BJ (cell line): ENCODE data around the gene RILPL2. TPM values are rescaled to one million over a fixed set of nuclear protein-coding genes. Genes with fewer than 3 reads are reported as not detected.
"Not testable (repeated sequence)": the region's sequence is repeated elsewhere in the genome, so short reads cannot be mapped to it uniquely, and the experiment has no call there.

Experiments used
- CTCF ChIA-PET: fragments of 350-600 bp; formaldehyde crosslinking; extraction: SDS; loops from one replicate; lab custom pipeline; 2021; ENCODE audit warnings: antibody characterized with exemption, inconsistent platforms; lab: Yijun Ruan, JAX
- POLR2A ChIA-PET: fragments of 300-600 bp; sonication (Branson Sonifier 250); formaldehyde crosslinking; extraction: SDS; loops from one replicate; lab custom pipeline; 2021; ENCODE audit warnings: antibody characterized with exemption; lab: Charles Lee
- DNase-seq: peaks from one replicate; pipeline ENCODE4 v3.0.0-alpha.2; 2011; ENCODE audit warnings: low read depth
- H3K27me3 ChIP-seq: 2 replicates; pipeline ENCODE4 v1.6.0; 2011; ENCODE audit warnings: low read length; ENCODE audit not compliant: control insufficient read depth, insufficient read depth
- H3K36me3 ChIP-seq: 2 replicates; pipeline ENCODE4 v1.5.1; 2011; ENCODE audit warnings: low read length; ENCODE audit not compliant: control insufficient read depth, insufficient read depth
- H3K4me3 ChIP-seq: 2 replicates; pipeline ENCODE4 v1.5.1; 2011; ENCODE audit warnings: low read depth, mild to moderate bottlenecking, control low read depth, low read length
- CTCF ChIP-seq: IDR thresholded peaks from 2 replicates; pipeline ENCODE4 v1.5.1; 2011; ENCODE audit warnings: low read depth, mild to moderate bottlenecking, control low read depth, inconsistent platforms, low read length, moderate library complexity; ENCODE audit not compliant: insufficient read depth
- polyA plus RNA-seq: library from polyadenylated mRNA; depleted of rRNA; stranded (reverse); fragments of >200 nt; gene quantifications from 2 replicates; pipeline ENCODE4 v1.2.3, GENCODE V29; 2011

Gene RILPL2
- polyA plus RNA-seq, 1 experiment, result 6.8 TPM

- CTCF ChIA-PET, result interaction anchor here (0.6 to 2.1 kb wide), 7 partner anchors 14 to 341 kb away, joined by 3 to 17 read pairs (median 3); partner anchors contain the start of genes RILPL1 and SBNO1
- no peak for TF ChIP-seq CTCF
- Histone ChIP-seq H3K27me3 (no peaks in the 10 kb centered on the region), H3K4me3 (peak overlapping the region; percentile 89), H3K36me3 (no peaks in the 10 kb centered on the region)
- POLR2A ChIA-PET, result interaction anchor here (0.6 to 1.7 kb wide), 3 partner anchors 13 to 26 kb away, joined by 3 to 8 read pairs (median 4); no protein-coding TSS in a partner anchor
- no peak for DNase-seq
Measured at GRCh38 chr12:123384318-123384993, 52.0 kb downstream of the RILPL2 start.

GRCh38 chr12:123382684-123383083, 53.8 kb downstream of the RILPL2 start:
- H3K4me3 ChIP-seq, result no peak overlapping the region

GRCh38 chr12:123379391-123379790, 57.1 kb downstream of the RILPL2 start:
- ChIA-PET POLR2A (no interaction called here), CTCF (no interaction called here)

More at GRCh38 chr12:123382684-123383083, 53.8 kb downstream of the RILPL2 start:
- Histone ChIP-seq H3K27me3 (no peaks in the 10 kb centered on the region), H3K36me3 (no peaks in the 10 kb centered on the region)
- TF ChIP-seq CTCF, result no peak
- POLR2A ChIA-PET, result no interaction called here
- no peak for DNase-seq
- CTCF ChIA-PET, result interaction anchor here (0.9 to 2.1 kb wide), 3 partner anchors 17 to 199 kb away, joined by 5 to 17 read pairs (median 8); partner anchors contain the start of gene SBNO1

GRCh38 chr12:123372415-123372814, 64.1 kb downstream of the RILPL2 start:
- CTCF ChIA-PET, H3K4me3 ChIP-seq, H3K27me3 ChIP-seq, DNase-seq, POLR2A ChIA-PET, H3K36me3 ChIP-seq: not testable (repeated sequence)

More at GRCh38 chr12:123379391-123379790, 57.1 kb downstream of the RILPL2 start:
- Histone ChIP-seq H3K4me3 (no peak overlapping the region), H3K36me3 (no peaks in the 10 kb centered on the region), H3K27me3 (no peaks in the 10 kb centered on the region)
- no peak for DNase-seq
- TF ChIP-seq CTCF, result no peak

- H3K27me3 ChIP-seq, DNase-seq, H3K4me3 ChIP-seq, H3K36me3 ChIP-seq, CTCF ChIA-PET, POLR2A ChIA-PET: not testable (repeated sequence)
Measured at GRCh38 chr12:123371667-123372368, 64.7 kb downstream of the RILPL2 start.

GRCh38 chr12:123369229-123369628, 67.3 kb downstream of the RILPL2 start:
- POLR2A ChIA-PET, result no interaction called here
- CTCF ChIA-PET, result interaction anchor here (0.6 kb wide), 1 partner anchor 21 kb away, joined by 3 read pairs; no protein-coding TSS in a partner anchor

GRCh38 chr12:123368431-123368830, 68.1 kb downstream of the RILPL2 start:
- POLR2A ChIA-PET, DNase-seq, H3K36me3 ChIP-seq, H3K4me3 ChIP-seq, H3K27me3 ChIP-seq: not testable (repeated sequence)
- CTCF ChIA-PET, result interaction anchor here (1.3 kb wide), 1 partner anchor 16 kb away, joined by 3 read pairs; the partner anchor contains the start of gene KMT5A

More at GRCh38 chr12:123369229-123369628, 67.3 kb downstream of the RILPL2 start:
- no peak for DNase-seq
- H3K27me3 ChIP-seq, result no peaks in the 10 kb centered on the region
- H3K36me3 ChIP-seq, result no peaks in the 10 kb centered on the region
- no peak overlapping the region for H3K4me3 ChIP-seq
- TF ChIP-seq CTCF, result no peak
